ENCODE data around the gene SYTL1. TPM values are rescaled to one million over a fixed set of nuclear protein-coding genes. Genes with fewer than 3 reads are reported as not detected.

The SYTL1 gene
- total RNA-seq, 4 donors from 2014 or later, result 12.4 to 23.9 (median 18.4) TPM

GRCh38 chr1:27367160-27367650, 25.4 kb downstream of the SYTL1 start:
- peaks cover 6 to 20% of the 10 kb centered on the region in 2 donors for H3K4me1 ChIP-seq
- no peaks in the 10 kb centered on the region for H3K27me3 ChIP-seq
- no peak for DNase-seq
- H3K9me3 ChIP-seq, result no peaks in the 10 kb centered on the region
- intact Hi-C loops (cut with DNase I), result no loop called here
- peak overlapping the region; percentile 29 to 95 (median 94) for H3K27ac ChIP-seq
- no peak for TF ChIP-seq POLR2A (IDR thresholded peaks at IDR 0.05)
- TF ChIP-seq CTCF (IDR thresholded peaks at IDR 0.05), result no peak
- H3K4me3 ChIP-seq (replicated peaks in 1 of 3), result peak overlapping the region in 1 of 3 donors; percentile 63
- peaks cover 6 to 20% of the 10 kb centered on the region in 2 donors for H3K36me3 ChIP-seq
- WGBS, 2 donors, result 41 to 45% methylated on average over 7 to 8 of the region's 8 CpGs

GRCh38 chr1:27368869-27369582, 27.2 kb downstream of the SYTL1 start:
- Histone ChIP-seq H3K27ac (no peak overlapping the region), H3K4me1 (peaks cover 8 to 30% of the 10 kb centered on the region in 2 donors), H3K9me3 (no peaks in the 10 kb centered on the region), H3K36me3 (peaks cover 0 to 1% of the 10 kb centered on the region in 2 donors), H3K4me3 (replicated peaks in 1 of 3) (no peak overlapping the region), H3K27me3 (no peaks in the 10 kb centered on the region)
- TF ChIP-seq CTCF (IDR thresholded peaks at IDR 0.05), result no peak
- no peak for TF ChIP-seq POLR2A (IDR thresholded peaks at IDR 0.05)
- WGBS, 2 donors, result 74 to 79% methylated on average over 13 of the region's 13 CpGs
- intact Hi-C loops (cut with DNase I), result no loop called here
- no peak for DNase-seq

GRCh38 chr1:27372022-27372807, 30.4 kb downstream of the SYTL1 start:
- DNase-seq, result peak; percentile 83 to 88
- H3K4me3 ChIP-seq (replicated peaks in 1 of 3), result no peak overlapping the region
- H3K36me3 ChIP-seq, result no peaks in the 10 kb centered on the region
- TF ChIP-seq POLR2A (IDR thresholded peaks at IDR 0.05), result no peak
- peak in 3 of 6 experiments; percentile 14 to 30 (median 19) for TF ChIP-seq CTCF (IDR thresholded peaks at IDR 0.05)
- no peaks in the 10 kb centered on the region for H3K27me3 ChIP-seq
- intact Hi-C loops (cut with DNase I), result no loop called here
- peaks cover 4 to 14% of the 10 kb centered on the region in 2 donors for H3K4me1 ChIP-seq
- H3K27ac ChIP-seq, result no peak overlapping the region
- no peaks in the 10 kb centered on the region for H3K9me3 ChIP-seq
- 61 to 63% methylated on average over 16 to 19 of the region's 19 CpGs for WGBS, 2 donors

- intact Hi-C loops (cut with DNase I), result no loop called here
- TF ChIP-seq POLR2A (IDR thresholded peaks at IDR 0.05) (no peak), CTCF (IDR thresholded peaks at IDR 0.05) (peak in 1 of 6 experiments; percentile 10)
- 80 to 82% methylated on average over 8 of the region's 11 CpGs for WGBS, 2 donors
- Histone ChIP-seq H3K27ac (peak overlapping the region in 2 of 3 donors; percentile 28 to 39), H3K9me3 (no peaks in the 10 kb centered on the region), H3K27me3 (no peaks in the 10 kb centered on the region), H3K36me3 (no peaks in the 10 kb centered on the region), H3K4me1 (peaks cover 3 to 10% of the 10 kb centered on the region in 2 donors), H3K4me3 (replicated peaks in 1 of 3) (no peak overlapping the region)
- DNase-seq, result peak; percentile 70 to 71
These were observed 31.2 kb downstream of the SYTL1 start for GRCh38 chr1:27372808-27373690.

Measured in thyroid gland (tissue), 4 donors.